Hepatocyte (in vitro differentiated cells): Measurements from ENCODE around the gene MED16. TPM values are rescaled to one million over a fixed set of nuclear protein-coding genes. Genes with fewer than 3 reads are reported as not detected.

Source experiments
- DNase-seq: peaks from one replicate; pipeline ENCODE4 v3.0.0-alpha.2; 2016; ENCODE audit warnings: low spot score
- H2AFZ ChIP-seq: fragments of 200-600 bp; sonication (generic); 2 replicates; pipeline ENCODE4 v1.6.0; 2016; ENCODE audit warnings: antibody characterized with exemption, mild to moderate bottlenecking
- H3K27ac ChIP-seq: fragments of 200-600 bp; sonication (generic); 2 replicates; pipeline ENCODE4 v1.5.1; 2016; ENCODE audit warnings: mild to moderate bottlenecking
- H3K27me3 ChIP-seq: fragments of 200-600 bp; sonication (generic); 2 replicates; pipeline ENCODE4 v1.6.1; 2016
- H3K36me3 ChIP-seq: fragments of 200-600 bp; sonication (generic); replicated peaks from 2 replicates; pipeline ENCODE4 v1.5.1; 2016; ENCODE audit warnings: low read depth; ENCODE audit not compliant: insufficient read depth
- H3K4me1 ChIP-seq: fragments of 200-600 bp; sonication (generic); 2 replicates; pipeline ENCODE4 v1.5.1; 2016; ENCODE audit warnings: mild to moderate bottlenecking, moderate library complexity; ENCODE audit not compliant: insufficient read depth
- H3K4me2 ChIP-seq: fragments of 200-600 bp; sonication (generic); 2 replicates; pipeline ENCODE4 v1.6.0; 2016
- H3K4me3 ChIP-seq: fragments of 200-600 bp; sonication (generic); 2 replicates; pipeline ENCODE4 v1.5.1; 2016; ENCODE audit warnings: mild to moderate bottlenecking
- H3K79me2 ChIP-seq: fragments of 200-600 bp; sonication (generic); 2 replicates; pipeline ENCODE4 v1.6.0; 2017; ENCODE audit warnings: mild to moderate bottlenecking
- H3K9me2 ChIP-seq: fragments of 200-600 bp; sonication (generic); replicated peaks from 2 replicates; pipeline ENCODE4 v1.6.0; 2017; ENCODE audit warnings: mild to moderate bottlenecking; ENCODE audit not compliant: insufficient read depth
- H3K9me3 ChIP-seq: fragments of 200-600 bp; sonication (generic); 2 replicates; pipeline ENCODE4 v1.5.1; 2016; ENCODE audit warnings: low read depth, mild to moderate bottlenecking
- H4K20me1 ChIP-seq: fragments of 200-600 bp; sonication (generic); 2 replicates; pipeline ENCODE4 v1.6.0; 2016; ENCODE audit warnings: mild to moderate bottlenecking; ENCODE audit not compliant: insufficient read depth, poor library complexity, severe bottlenecking
- EZH2 ChIP-seq: fragments of 200-600 bp; sonication (generic); IDR thresholded peaks from 2 replicates; pipeline ENCODE4 v1.6.1; 2016; ENCODE audit warnings: antibody characterized with exemption, mild to moderate bottlenecking, borderline replicate concordance
- EZH2phosphoT487 ChIP-seq: fragments of 200-600 bp; sonication (generic); IDR thresholded peaks from one replicate; pipeline ENCODE4 v1.6.1; 2018; ENCODE audit warnings: antibody characterized with exemption, mild to moderate bottlenecking, low read depth, moderate library complexity; ENCODE audit not compliant: unreplicated experiment, severe bottlenecking
- WGBS: methylation state at CpG from one replicate; pipeline ENCODE4 v1.1.6; 2016; ENCODE audit warnings: low lambda C conversion rate; ENCODE audit errors: missing lambda C conversion rate; 5-methylcytosine and 5-hydroxymethylcytosine counted together
- polyA plus RNA-seq: library from polyadenylated mRNA; unstranded; fragments of >200 nt; fragmentation: Nextera tagmentation; extraction: Ambion mirVana; gene quantifications from 2 replicates; pipeline ENCODE4 v1.2.1, GENCODE V29; 2016
- total RNA-seq: library from RNA; depleted of rRNA; stranded (reverse); fragments of >200 nt; gene quantifications from 2 replicates; pipeline ENCODE4 v1.2.3, GENCODE V29; 2014
- TF ChIP-seq, protein P1 (sequence below): fragments of 200-600 bp; sonication (generic); IDR thresholded peaks from 2 replicates; pipeline ENCODE4 v1.5.1; 2016; ENCODE audit warnings: antibody characterized with exemption, mild to moderate bottlenecking; ENCODE audit not compliant: poor library complexity

MED16 gene
- total and polyA plus RNA-seq, 2 experiments from 2014 or later, result 32.1 to 80.9 TPM

- Histone ChIP-seq H3K36me3 (no peaks in the 10 kb centered on the region), H4K20me1 (peaks cover 20% of the 10 kb centered on the region), H3K79me2 (peaks cover 75% of the 10 kb centered on the region), H2AFZ (no peak overlapping the region), H3K4me3 (no peak overlapping the region), H3K27ac (no peak overlapping the region), H3K4me2 (no peak overlapping the region), H3K27me3 (no peaks in the 10 kb centered on the region), H3K9me3 (no peaks in the 10 kb centered on the region), H3K9me2 (no peaks in the 10 kb centered on the region), H3K4me1 (peaks cover 3% of the 10 kb centered on the region)
- WGBS, result 85% methylated on average over 13 of the region's 14 CpGs
- TF ChIP-seq EZH2phosphoT487, result no peak
- no peak for TF ChIP-seq EZH2
- TF ChIP-seq, protein P1, sequence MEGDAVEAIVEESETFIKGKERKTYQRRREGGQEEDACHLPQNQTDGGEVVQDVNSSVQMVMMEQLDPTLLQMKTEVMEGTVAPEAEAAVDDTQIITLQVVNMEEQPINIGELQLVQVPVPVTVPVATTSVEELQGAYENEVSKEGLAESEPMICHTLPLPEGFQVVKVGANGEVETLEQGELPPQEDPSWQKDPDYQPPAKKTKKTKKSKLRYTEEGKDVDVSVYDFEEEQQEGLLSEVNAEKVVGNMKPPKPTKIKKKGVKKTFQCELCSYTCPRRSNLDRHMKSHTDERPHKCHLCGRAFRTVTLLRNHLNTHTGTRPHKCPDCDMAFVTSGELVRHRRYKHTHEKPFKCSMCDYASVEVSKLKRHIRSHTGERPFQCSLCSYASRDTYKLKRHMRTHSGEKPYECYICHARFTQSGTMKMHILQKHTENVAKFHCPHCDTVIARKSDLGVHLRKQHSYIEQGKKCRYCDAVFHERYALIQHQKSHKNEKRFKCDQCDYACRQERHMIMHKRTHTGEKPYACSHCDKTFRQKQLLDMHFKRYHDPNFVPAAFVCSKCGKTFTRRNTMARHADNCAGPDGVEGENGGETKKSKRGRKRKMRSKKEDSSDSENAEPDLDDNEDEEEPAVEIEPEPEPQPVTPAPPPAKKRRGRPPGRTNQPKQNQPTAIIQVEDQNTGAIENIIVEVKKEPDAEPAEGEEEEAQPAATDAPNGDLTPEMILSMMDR, result no peak
- DNase-seq, result no peak
Measured at GRCh38 chr19:907183-907853, 14.3 kb upstream of the MED16 start.

GRCh38 chr19:906480-906879 lies 13.5 kb upstream of the MED16 start:
- Histone ChIP-seq H3K9me2 (no peaks in the 10 kb centered on the region), H3K4me1 (peaks cover 3% of the 10 kb centered on the region), H4K20me1 (peaks cover 27% of the 10 kb centered on the region), H3K79me2 (peaks cover 75% of the 10 kb centered on the region), H3K4me2 (no peak overlapping the region), H3K36me3 (no peaks in the 10 kb centered on the region), H3K27me3 (no peaks in the 10 kb centered on the region), H3K4me3 (no peak overlapping the region), H2AFZ (no peak overlapping the region), H3K27ac (no peak overlapping the region), H3K9me3 (no peaks in the 10 kb centered on the region)
- 97% methylated on average over 7 of the region's 7 CpGs for WGBS
- TF ChIP-seq EZH2phosphoT487 (no peak), EZH2 (no peak)
- TF ChIP-seq, protein P1, result no peak
- DNase-seq, result no peak

DNA sequence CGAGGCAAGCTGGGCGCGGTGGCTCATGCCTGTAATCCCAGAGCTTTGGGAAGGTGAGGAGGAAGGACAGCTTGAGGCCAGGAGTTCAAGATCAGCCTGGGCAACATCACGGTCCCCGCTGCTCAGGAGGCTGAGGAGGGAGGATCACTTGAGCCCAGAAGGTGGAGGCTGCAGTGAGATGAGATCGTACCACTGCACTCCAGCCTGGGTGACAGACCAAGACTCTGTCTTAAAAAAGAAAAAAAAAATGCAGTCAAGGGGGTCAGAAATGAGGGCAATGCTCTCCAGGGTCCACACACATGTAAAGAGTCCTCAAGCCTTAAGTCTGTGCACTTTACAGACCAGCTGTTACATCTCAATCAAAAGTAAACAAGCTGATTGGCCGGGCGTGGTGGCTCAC lies 11.6 kb upstream of the MED16 start:
- no peak overlapping the region for H3K27ac ChIP-seq

More for the DNA sequence above, 11.6 kb upstream of the MED16 start:
- H2AFZ ChIP-seq, result no peak overlapping the region
- TF ChIP-seq EZH2 (no peak), EZH2phosphoT487 (no peak)
- TF ChIP-seq, protein P1, result no peak
- H3K4me2 ChIP-seq, result no peak overlapping the region
- H3K9me3 ChIP-seq, result no peaks in the 10 kb centered on the region
- peaks cover 56% of the 10 kb centered on the region for H3K79me2 ChIP-seq
- no peak for DNase-seq
- H3K4me3 ChIP-seq, result no peak overlapping the region
- 97% methylated on average over 8 of the region's 8 CpGs for WGBS
- peaks cover 27% of the 10 kb centered on the region for H4K20me1 ChIP-seq
- no peaks in the 10 kb centered on the region for H3K9me2 ChIP-seq
- no peaks in the 10 kb centered on the region for H3K27me3 ChIP-seq
- peaks cover 3% of the 10 kb centered on the region for H3K4me1 ChIP-seq
- no peaks in the 10 kb centered on the region for H3K36me3 ChIP-seq
